GM19025 (cell line): ENCODE measurements around the gene OR51B4.
"Not testable (repeated sequence)": the region's sequence is repeated elsewhere in the genome, so short reads cannot be mapped to it uniquely, and the experiment has no call there.

Experiments used
- ATAC-seq: cut with Tn5 transposase; IDR thresholded peaks from one replicate; pipeline ENCODE4 v1.9.1; 2021; ENCODE audit warnings: mild to moderate bottlenecking, low read depth, moderate library complexity; ENCODE audit not compliant: unreplicated experiment

OR51B4 gene

GRCh38 chr11:5294342-5294995, 7.3 kb downstream of the OR51B4 start:
- not testable (repeated sequence) for ATAC-seq

DNA sequence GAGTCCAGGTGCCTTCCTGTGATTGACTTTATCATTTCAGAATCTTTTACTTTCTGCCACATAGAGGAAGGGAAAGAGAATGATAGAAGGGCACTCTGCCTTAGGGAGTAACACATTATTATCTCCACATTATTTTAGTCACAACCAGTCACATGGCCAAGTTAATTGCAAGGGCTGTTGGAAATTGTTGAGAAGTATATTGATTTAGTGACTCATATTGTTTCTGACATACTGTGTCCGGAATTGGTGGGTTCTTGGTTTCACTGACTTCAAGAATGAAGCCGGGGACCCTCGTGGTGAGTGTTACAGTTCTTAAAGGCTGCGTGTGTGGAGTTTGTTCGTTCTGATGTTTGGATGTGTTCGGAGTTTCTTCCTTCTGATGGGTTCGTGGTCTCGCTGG, 8.7 kb downstream of the OR51B4 start:
- ATAC-seq = no peak

- ATAC-seq = peak; percentile 70
Observed at GRCh38 chr11:5291207-5291838, 10.4 kb downstream of the OR51B4 start.

DNA sequence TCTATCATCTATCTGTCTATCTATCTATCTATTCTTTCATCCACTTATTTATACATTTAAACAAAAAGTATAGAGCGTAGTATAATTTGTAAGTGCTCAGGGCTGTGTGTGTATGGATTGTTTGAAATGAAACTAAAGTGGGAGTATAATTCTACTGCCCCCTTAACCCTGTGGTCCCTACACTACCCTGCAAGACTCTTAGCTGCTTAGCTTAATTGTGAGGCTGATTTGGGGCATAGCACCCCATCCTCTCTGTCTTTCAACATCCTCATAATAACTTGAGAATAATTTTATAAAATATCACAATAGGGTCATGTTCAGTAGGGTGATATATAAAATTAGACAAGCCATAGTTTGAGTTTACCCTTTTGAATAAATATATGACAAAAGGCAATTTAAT, 11.6 kb downstream of the OR51B4 start:
- ATAC-seq = no peak

- no peak for ATAC-seq
Observed at GRCh38 chr11:5289696-5290095, 12.1 kb downstream of the OR51B4 start.

DNA sequence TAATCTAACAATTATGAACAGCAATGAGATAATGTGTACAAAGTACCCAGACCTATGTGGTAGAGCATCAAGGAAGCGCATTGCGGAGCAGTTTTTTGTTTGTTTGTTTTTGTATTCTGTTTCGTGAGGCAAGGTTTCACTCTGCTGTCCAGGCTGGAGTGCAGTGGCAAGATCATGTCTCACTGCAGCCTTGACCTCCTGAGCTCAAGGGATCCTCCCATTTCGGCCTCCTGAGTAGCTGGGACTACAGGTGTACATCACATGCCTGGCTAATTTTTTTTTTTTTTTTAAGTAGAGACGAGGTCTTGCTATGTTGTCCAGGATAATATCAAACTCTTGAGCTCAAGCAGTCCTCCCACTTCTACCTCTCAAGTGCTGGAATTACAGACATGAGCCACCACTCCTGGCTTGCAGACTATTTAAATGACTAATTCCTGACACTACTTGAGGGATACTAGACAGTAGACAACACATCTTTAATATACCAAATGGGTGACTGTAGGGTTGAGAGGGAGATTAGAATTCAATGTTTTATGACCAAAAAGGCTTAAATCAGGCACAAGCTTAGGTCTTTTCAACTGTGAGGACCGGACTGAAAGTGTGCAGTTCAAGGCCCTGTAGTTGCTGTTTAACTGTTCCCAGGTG, 12.7 kb downstream of the OR51B4 start:
- no peak for ATAC-seq

DNA sequence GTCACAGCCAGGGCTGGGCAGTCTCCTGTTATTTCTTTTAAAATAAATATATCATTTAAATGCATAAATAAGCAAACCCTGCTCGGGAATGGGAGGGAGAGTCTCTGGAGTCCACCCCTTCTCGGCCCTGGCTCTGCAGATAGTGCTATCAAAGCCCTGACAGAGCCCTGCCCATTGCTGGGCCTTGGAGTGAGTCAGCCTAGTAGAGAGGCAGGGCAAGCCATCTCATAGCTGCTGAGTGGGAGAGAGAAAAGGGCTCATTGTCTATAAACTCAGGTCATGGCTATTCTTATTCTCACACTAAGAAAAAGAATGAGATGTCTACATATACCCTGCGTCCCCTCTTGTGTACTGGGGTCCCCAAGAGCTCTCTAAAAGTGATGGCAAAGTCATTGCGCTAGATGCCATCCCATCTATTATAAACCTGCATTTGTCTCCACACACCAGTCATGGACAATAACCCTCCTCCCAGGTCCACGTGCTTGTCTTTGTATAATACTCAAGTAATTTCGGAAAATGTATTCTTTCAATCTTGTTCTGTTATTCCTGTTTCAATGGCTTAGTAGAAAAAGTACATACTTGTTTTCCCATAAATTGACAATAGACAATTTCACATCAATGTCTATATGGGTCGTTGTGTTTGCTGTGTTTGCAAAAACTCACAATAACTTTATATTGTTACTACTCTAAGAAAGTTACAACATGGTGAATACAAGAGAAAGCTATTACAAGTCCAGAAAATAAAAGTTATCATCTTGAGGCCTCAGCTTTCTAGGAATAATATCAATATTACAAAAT, 13.4 kb downstream of the OR51B4 start:
- ATAC-seq = no peak

GRCh38 chr11:5286901-5287300, 14.8 kb downstream of the OR51B4 start:
- ATAC-seq = no peak

DNA sequence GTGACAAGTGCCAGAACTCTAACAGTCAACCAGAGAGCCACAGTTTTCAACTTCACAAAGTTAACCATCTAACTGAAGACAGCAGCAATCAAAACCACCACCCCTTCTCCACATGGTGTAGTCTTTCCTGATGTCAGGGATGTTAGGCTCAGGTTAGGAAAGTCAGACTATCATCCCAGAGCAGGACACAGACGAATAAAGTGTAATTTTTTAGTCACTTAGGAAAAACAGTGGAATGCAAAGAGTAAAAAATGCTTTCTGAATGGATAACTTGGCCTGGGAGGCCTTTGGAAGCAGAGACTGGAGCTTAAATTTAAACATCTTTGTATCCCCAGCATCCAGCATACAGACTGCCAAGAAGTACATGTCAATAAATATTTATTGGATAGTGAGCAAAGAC, 15.4 kb downstream of the OR51B4 start:
- no peak for ATAC-seq

DNA sequence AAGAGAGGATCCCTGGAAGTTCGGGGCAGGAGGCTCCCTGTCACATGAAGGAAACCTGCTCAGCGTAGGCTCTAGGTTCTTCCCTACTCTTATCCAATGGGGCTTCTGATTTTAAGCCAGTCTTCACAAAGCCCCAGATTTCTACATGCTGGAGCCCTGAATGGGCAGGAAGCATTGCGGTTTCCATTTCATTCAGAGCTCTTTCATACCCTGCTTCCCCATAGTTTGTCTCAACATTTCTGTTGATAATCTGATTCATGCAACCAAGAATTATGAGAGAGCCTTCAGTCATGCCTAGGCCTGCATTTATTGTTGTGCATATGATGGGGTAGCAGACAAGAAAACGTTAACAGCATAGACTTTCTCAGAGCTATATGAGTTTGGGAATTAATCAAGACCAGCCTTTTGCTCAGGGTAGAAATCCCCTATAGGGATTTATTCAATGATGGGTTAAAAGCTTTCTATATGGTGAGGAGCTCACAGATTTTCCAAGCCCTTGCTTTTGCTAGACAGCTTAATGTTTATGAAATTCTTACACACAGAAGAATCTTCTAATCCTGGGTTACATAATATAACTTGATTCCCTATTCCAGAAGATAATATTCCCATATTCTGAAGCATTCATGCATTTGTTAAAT, 15.9 kb downstream of the OR51B4 start:
- ATAC-seq = no peak

DNA sequence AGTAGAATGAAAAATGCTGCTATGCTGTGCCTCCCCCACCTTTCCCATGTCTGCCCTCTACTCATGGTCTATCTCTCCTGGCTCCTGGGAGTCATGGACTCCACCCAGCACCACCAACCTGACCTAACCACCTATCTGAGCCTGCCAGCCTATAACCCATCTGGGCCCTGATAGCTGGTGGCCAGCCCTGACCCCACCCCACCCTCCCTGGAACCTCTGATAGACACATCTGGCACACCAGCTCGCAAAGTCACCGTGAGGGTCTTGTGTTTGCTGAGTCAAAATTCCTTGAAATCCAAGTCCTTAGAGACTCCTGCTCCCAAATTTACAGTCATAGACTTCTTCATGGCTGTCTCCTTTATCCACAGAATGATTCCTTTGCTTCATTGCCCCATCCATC, 17.1 kb downstream of the OR51B4 start:
- ATAC-seq = no peak

DNA sequence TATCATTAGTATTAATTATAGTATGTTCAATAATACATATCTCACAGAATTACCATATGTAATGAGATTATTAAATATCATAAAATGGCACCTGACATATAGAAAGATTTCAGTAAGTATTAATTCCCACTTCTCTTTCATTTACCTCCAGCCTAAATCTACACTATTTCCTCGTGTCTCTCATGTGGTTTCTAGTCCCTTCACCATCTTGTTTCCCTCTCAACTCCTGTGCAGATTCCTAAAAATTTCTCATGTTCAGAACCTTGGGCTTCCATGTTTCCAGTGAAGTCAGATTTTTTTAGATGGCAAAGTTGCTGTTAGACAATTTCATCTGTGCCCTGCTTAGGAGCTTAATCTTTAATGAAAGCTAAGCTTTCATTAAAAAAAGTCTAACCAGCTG, 17.9 kb downstream of the OR51B4 start:
- ATAC-seq = no peak

- no peak for ATAC-seq
Observed at GRCh38 chr11:5283086-5283485, 18.7 kb downstream of the OR51B4 start.

GRCh38 chr11:5282628-5283027, 19.1 kb downstream of the OR51B4 start:
- no peak for ATAC-seq

DNA sequence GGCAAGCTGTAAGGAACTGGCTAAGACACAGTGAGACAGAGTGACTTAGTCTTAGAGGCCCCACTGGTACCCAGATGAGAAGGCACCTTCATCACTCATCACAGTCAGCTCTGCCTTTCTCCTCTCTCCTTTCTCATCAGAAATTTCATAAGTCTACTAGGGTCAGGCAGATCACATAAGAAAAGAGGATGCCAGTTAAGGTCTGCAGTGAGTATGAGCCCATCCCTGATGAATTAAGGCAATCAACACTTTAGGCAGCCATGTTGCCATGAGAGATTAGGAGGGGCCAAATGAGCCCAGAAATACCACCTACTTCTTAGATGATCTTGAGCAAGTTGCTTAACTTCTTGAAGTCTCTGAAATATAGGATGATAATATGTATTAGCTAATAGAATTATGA, 20.1 kb downstream of the OR51B4 start:
- ATAC-seq = no peak

GRCh38 chr11:5280582-5281102, 21.1 kb downstream of the OR51B4 start:
- ATAC-seq = peak; percentile 93

GRCh38 chr11:5279471-5280090, 22.2 kb downstream of the OR51B4 start:
- ATAC-seq = no peak

DNA sequence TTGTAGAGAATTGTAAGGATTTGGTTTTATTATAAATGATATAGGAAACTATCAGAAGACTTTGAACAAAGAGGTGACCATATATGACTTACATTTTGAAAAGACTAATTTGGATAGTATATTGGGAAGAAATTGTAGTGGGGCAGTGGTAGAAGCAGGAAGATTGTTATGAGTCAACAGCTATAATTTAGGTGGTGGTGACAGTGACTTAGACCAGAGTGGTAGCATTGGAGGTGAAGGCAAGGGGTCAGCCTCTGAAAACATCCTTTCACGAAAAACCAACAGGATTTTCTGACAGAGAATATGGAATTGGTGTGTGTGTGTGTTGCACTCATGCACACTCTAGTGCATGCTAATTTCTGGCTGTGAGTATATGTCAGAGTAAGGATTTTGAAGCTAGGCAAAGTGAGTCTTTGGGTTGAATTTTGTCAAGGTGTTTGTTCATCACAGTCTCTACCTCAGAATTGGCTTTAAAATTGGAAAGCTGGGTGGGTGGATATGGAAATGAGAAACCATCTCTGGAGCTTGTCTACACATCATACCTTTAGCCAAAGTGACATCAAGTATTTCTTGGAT, 23.9 kb downstream of the OR51B4 start:
- no peak for ATAC-seq

- no peak for ATAC-seq
Observed at GRCh38 chr11:5276697-5277096, 25.0 kb downstream of the OR51B4 start.
